Dedifferentiated amniotic fluid mesenchymal stem cell (primary cell): Measurements from ENCODE around the gene DLST.

Experiments
- DNase-seq: peaks from one replicate; pipeline ENCODE4 v3.0.0-alpha.2; 2016; ENCODE audit errors: extremely low spot score

The DLST gene

GRCh38 chr14:74881431-74882102 is at the start of gene DLST:
Gene DLST (plus strand): TSS chr14:74881916. CDS start chr14:74881954, 38 bp downstream.
- DNase-seq = peak; percentile 75

GRCh38 chr14:74832849-74833248 is 48.9 kb upstream of the DLST start:
- no peak for DNase-seq

GRCh38 chr14:74834692-74835392 is 46.9 kb upstream of the DLST start:
- no peak for DNase-seq

GRCh38 chr14:74835645-74836250 is 46.0 kb upstream of the DLST start:
- no peak for DNase-seq

- DNase-seq = peak; percentile 32
Measured at GRCh38 chr14:74836251-74836960, 45.3 kb upstream of the DLST start.

GRCh38 chr14:74838166-74838565 is 43.5 kb upstream of the DLST start:
- DNase-seq = no peak

GRCh38 chr14:74840603-74841030 is 41.1 kb upstream of the DLST start:
- no peak for DNase-seq

GRCh38 chr14:74841230-74842207 is 40.2 kb upstream of the DLST start:
- no peak for DNase-seq

- DNase-seq = peak; percentile 68
Measured at GRCh38 chr14:74843653-74844052, 38.1 kb upstream of the DLST start.

- peak; percentile 87 for DNase-seq
Measured at GRCh38 chr14:74846168-74846567, 35.5 kb upstream of the DLST start.

- peak; percentile 46 for DNase-seq
Measured at GRCh38 chr14:74846968-74847665, 34.6 kb upstream of the DLST start.

GRCh38 chr14:74848768-74849167 is 32.9 kb upstream of the DLST start:
- DNase-seq = no peak

- peak; percentile 92 for DNase-seq
Measured at GRCh38 chr14:74852922-74853530, 28.7 kb upstream of the DLST start.

- no peak for DNase-seq
Measured at GRCh38 chr14:74853581-74853980, 28.1 kb upstream of the DLST start.

- no peak for DNase-seq
Measured at GRCh38 chr14:74855021-74855420, 26.7 kb upstream of the DLST start.

- no peak for DNase-seq
Measured at GRCh38 chr14:74855945-74856344, 25.8 kb upstream of the DLST start.

- DNase-seq = no peak
Measured at GRCh38 chr14:74856366-74856765, 25.4 kb upstream of the DLST start.

- no peak for DNase-seq
Measured at GRCh38 chr14:74858022-74858421, 23.7 kb upstream of the DLST start.

GRCh38 chr14:74859757-74860552 is 21.8 kb upstream of the DLST start:
- no peak for DNase-seq
